Stimulated activated CD4-positive, alpha-beta T cell treated with anti-CD3 and anti-CD28 coated beads, Interleukin-1b, Interleukin-23, amount 100 ng/mL, for 4 hours (primary cell): Measurements from ENCODE around the gene C1orf94.

Experiments
- DNase-seq, 2 donors: peaks; one replicate each; pipeline ENCODE4 v3.0.0-alpha.2; 2020; ENCODE audit warnings: low read depth in 2 of 2

The C1orf94 gene

DNA sequence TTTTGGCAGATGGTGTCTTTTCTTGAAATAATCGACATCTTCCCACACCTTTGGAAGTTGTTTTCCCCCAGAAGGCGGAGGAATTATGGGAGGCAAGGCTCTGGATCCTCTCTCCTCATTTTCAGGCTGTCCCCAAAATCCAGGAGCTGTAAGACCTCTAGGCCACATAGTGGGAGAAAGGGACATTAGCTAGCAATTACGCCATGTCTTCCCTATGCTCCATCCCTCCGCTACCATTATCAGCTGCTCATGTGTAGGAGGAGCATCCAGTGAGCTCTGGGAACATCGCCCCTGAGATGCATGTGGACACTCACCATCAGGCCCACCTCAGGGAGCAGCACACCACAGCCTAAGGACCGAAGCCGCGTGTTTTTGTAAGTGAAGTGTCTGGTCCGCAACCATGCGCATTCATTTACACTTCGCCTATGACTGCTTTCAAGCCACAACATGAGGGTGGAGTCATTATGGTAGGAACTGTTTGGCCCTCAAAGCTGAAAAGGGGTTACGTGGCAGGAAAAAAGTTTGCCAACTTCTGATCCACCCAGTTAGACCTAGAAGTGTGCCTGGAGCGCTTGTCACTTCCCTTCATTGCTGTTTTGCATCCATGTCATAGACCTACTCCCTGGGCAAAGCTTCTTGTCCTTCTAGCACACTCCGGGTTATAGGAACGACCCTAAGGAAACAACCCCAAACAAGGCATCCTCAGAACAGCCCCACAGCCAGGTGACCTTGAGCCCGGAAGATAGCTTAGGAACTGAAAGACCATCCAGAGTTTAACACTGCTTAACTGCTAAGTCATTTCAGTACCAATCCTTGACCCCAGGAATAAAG, 85.5 kb downstream of the C1orf94 start:
- no peak for DNase-seq

DNA sequence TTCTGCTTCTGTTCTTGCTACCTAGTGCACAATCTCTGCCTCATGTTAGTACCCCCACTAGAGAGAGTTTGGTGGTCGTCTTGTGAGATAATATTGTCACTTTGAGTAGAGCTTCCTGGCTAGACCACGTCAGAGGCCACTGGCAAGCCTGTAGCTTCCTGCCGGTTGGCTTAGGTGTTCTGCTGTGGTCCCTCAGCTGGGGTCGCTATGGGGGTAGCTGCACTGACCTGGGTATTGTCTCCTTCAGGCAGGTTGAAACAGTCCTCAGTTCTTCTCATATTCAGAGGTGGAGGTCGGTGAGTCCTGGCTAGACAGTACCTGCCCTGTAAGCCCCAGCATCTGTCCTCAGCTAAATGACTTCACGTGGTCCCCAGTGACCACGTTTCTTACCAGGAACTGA, 86.2 kb downstream of the C1orf94 start:
- DNase-seq: no peak

DNA sequence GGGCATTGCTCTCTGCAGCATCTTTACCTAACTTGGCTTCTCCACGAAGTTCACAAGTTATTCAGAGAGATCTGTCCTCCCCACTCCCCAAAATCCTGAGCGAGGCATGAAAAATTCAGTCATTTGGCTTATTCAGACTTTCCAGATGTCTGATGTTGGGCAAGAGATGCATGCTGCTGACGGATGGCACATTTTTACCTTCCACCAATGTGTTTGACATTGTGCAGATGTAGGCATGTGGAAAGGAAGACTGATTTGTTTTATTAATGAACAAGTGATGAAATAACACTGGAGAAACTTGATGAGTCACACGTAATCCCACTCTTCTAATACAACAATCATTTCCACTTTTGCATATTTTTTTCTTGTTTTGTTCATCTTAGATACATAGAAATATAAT, 86.7 kb downstream of the C1orf94 start:
- DNase-seq: no peak

DNA sequence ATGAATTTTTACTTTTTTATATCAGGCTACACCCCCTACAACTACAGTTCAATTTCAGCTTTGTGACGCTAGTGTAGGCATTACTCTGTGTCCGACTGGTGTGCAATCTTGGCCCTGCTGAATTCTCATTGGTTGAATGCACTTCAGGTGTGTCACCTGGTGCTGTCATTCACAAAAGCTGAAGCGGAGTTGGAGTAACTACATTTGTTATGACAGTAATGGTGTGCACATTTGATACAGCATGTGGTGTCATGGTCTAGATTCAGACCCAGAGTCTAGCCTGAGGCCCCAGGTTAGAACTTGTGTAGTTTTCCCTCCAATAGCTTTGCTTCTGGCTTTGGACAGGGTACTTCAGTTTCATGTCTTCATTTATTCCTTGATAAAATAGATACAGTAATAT, 88.7 kb downstream of the C1orf94 start:
- DNase-seq: no peak

DNA sequence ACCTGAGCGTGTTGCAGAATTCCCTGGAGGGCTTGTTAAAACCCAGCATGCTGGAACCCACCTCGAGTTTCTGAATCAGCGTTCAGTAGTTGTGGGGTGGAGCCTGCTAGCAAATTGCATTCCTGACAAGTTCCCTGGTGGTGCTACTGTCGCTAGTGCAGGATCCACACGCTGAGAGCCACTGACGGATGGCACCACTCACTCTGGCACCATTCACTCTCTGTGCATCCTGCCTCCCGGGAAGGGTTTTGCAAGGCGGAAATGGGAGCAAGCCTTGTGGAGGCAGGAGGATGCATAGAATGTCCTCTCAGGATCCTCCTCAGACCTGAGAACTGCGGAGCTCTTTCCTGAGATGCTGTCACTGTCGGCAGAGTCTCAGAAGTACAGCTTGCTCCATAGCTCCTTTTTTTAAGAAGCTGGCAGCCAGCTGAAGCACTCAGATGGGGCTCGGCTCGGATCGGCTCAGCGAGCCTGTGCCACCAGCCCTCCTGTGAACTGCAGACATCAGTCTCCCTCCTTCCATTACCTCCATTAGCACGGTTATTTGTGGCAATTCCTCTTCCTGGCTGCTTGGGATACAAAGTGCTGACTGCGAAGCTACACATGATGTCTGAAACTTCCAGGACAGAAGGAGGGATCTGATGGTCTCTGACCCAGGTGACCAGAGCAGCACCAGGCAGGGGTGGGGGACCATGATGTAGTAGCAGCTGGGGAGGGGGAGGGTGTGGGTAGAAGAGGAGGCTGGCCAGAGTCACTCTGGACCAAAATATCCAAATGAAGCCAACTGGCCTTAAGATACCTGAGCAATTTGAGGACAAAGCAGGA, 89.6 kb downstream of the C1orf94 start:
- no peak for DNase-seq

DNA sequence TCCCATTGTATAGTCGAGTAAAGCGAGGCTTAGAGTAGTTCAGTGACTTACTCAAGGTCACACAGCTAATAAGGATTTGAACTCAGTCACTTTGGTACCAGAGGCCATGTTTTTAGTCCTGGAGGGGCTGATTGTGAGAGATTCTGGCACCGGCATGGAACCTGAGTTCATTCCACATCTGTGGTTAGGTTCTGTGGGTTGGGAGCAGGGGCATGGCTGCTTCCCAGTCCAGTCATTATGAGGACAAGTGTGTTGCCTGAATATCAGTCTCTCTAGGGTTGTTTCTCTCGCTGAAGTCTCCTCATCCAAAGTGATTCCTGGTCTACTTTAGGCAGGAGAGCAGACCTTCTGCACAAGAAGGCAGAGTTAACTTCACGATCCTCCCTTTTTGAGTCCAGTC, 90.6 kb downstream of the C1orf94 start:
- no peak for DNase-seq

DNA sequence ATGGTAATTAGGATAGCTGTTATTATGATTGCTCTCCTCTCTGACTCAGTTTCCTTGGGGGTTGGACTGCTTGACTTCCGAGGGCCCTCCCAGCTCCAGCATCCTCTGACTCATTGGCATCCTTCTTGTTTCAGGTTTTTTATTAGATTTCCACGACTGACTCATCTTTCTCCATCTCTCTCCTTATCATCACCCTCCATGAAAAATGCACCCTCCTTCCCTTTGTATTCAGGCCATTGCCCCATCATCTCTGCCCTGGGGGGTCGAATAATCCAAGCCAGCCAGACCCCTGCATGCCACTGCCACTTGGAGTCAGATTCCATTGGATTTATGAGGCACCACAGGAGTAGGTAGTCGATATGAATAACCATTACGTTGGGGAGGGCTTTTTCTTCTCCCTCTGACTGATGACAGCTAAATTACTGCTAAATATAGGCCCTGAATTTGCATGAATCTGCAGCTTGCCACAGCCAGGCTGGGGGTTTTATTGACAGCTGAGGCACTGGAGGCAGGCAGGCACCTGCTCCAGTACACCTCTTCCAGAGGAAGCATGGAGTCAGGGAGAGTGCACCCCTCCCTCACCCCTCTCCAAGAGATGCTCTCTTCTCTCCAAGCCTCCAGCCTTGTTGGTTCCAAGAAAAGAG, 91.7 kb downstream of the C1orf94 start:
- no peak for DNase-seq
